Stimulated activated CD4-positive, alpha-beta T cell treated with anti-CD3 and anti-CD28 coated beads, Interleukin-15, amount 100 ng/mL, for 24 hours (primary cell): ENCODE measurements around the gene PSMD6.

Experiments
- DNase-seq: peaks from one replicate; pipeline ENCODE4 v3.0.0-alpha.2; 2020

Gene PSMD6

GRCh38 chr3:64023187-64023860 is at the start of gene PSMD6:
Gene PSMD6 (minus strand): TSS chr3:64023494. CDS start chr3:64023419, 75 bp downstream.
- DNase-seq, result peak; percentile 92

- DNase-seq, result no peak
These were observed 48.8 kb upstream of the PSMD6 start for GRCh38 chr3:64072126-64072525.

GRCh38 chr3:64070704-64071103 is 47.4 kb upstream of the PSMD6 start:
- no peak for DNase-seq

- no peak for DNase-seq
These were observed 44.4 kb upstream of the PSMD6 start for GRCh38 chr3:64067506-64068346.

- no peak for DNase-seq
These were observed 41.5 kb upstream of the PSMD6 start for GRCh38 chr3:64064804-64065203.

- DNase-seq, result no peak
These were observed 40.7 kb upstream of the PSMD6 start for GRCh38 chr3:64063983-64064438.

GRCh38 chr3:64063207-64063982 is 40.1 kb upstream of the PSMD6 start:
- no peak for DNase-seq

- no peak for DNase-seq
These were observed 38.3 kb upstream of the PSMD6 start for GRCh38 chr3:64061628-64062027.

- DNase-seq, result no peak
These were observed 36.3 kb upstream of the PSMD6 start for GRCh38 chr3:64059484-64060175.

- no peak for DNase-seq
These were observed 35.3 kb upstream of the PSMD6 start for GRCh38 chr3:64058566-64058965.

- no peak for DNase-seq
These were observed 33.9 kb upstream of the PSMD6 start for GRCh38 chr3:64057231-64057630.

GRCh38 chr3:64056606-64057180 is 33.4 kb upstream of the PSMD6 start:
- no peak for DNase-seq

GRCh38 chr3:64055076-64055475 is 31.8 kb upstream of the PSMD6 start:
- DNase-seq, result no peak

GRCh38 chr3:64054488-64054887 is 31.2 kb upstream of the PSMD6 start:
- DNase-seq, result no peak

GRCh38 chr3:64053581-64053980 is 30.3 kb upstream of the PSMD6 start:
- DNase-seq, result no peak

- no peak for DNase-seq
These were observed 29.8 kb upstream of the PSMD6 start for GRCh38 chr3:64053117-64053516.

GRCh38 chr3:64049832-64050231 is 26.5 kb upstream of the PSMD6 start:
- no peak for DNase-seq

- peak; percentile 8 for DNase-seq
These were observed 25.8 kb upstream of the PSMD6 start for GRCh38 chr3:64049136-64049535.

GRCh38 chr3:64048631-64049061 is 25.4 kb upstream of the PSMD6 start:
- no peak for DNase-seq

- no peak for DNase-seq
These were observed 24.5 kb upstream of the PSMD6 start for GRCh38 chr3:64047787-64048186.

- DNase-seq, result no peak
These were observed 23.8 kb upstream of the PSMD6 start for GRCh38 chr3:64046996-64047594.

GRCh38 chr3:64046592-64046991 is 23.3 kb upstream of the PSMD6 start:
- DNase-seq, result no peak
